ENCODE data around the gene GPC1.

GPC1 gene

GRCh38 chr2:240411261-240412160, 24.0 kb upstream of the GPC1 start:
- TF ChIP-seq GLIS3 (CRISPR knock-in tag; IDR thresholded peaks at IDR 0.05) (no peak), CSDC2 (CRISPR knock-in tag; IDR thresholded peaks at IDR 0.05) (no peak), ESRRG (CRISPR knock-in tag; IDR thresholded peaks at IDR 0.05) (no peak), ZNF565 (CRISPR knock-in tag; conservative IDR thresholded peaks at IDR 0.05; ENCODE audit: low read depth) (no peak), ARNTL (CRISPR knock-in tag; IDR thresholded peaks at IDR 0.05; ENCODE audit: borderline replicate concordance, low read depth) (no peak), ZNF70 (CRISPR knock-in tag; IDR thresholded peaks at IDR 0.05) (no peak), ISL1 (CRISPR knock-in tag; IDR thresholded peaks at IDR 0.05) (no peak), ZFP3 (CRISPR knock-in tag; IDR thresholded peaks at IDR 0.05) (no peak), ZFP30 (CRISPR knock-in tag; IDR thresholded peaks at IDR 0.05) (no peak), TCF4 (CRISPR knock-in tag; IDR thresholded peaks at IDR 0.05; ENCODE audit: borderline replicate concordance) (no peak)
- TF ChIP-seq, protein P1, sequence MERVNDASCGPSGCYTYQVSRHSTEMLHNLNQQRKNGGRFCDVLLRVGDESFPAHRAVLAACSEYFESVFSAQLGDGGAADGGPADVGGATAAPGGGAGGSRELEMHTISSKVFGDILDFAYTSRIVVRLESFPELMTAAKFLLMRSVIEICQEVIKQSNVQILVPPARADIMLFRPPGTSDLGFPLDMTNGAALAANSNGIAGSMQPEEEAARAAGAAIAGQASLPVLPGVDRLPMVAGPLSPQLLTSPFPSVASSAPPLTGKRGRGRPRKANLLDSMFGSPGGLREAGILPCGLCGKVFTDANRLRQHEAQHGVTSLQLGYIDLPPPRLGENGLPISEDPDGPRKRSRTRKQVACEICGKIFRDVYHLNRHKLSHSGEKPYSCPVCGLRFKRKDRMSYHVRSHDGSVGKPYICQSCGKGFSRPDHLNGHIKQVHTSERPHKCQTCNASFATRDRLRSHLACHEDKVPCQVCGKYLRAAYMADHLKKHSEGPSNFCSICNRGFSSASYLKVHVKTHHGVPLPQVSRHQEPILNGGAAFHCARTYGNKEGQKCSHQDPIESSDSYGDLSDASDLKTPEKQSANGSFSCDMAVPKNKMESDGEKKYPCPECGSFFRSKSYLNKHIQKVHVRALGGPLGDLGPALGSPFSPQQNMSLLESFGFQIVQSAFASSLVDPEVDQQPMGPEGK (CRISPR knock-in tag; IDR thresholded peaks at IDR 0.05; ENCODE audit: borderline replicate concordance), result no peak
- ATAC-seq, result no peak

DNA sequence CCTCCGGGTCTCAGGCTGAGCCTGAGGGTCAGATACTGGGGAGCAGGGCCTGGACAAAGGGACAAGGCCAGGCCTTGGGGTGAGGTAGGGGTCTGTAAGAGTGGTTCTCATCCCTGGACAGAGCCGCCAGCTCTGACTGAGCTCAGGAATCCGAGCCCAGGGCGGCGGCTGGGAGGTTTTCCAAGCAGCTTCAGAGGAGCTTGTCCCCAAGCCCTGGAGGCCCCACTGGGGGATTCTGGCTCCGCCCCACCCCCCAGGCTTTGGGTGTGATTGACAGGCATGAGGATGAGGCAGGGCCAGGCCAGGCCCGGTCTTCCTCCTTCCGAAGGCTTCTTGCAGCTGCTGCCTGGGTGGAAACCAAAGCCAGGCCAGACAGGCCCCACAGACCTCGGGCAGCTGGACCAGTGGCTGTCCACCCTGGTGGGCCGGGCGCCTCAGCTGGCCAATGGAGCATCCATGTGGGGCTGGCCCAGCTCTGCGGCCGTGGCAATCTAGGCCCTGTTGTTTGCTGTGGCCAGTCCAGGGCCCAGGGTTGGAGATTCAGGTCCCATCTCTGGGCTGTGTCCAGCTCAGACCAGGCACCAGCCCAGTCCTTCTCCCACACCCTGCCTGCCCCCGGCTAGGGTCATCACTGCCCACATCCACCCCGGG, 23.1 kb upstream of the GPC1 start:
- TF ChIP-seq, protein P2, sequence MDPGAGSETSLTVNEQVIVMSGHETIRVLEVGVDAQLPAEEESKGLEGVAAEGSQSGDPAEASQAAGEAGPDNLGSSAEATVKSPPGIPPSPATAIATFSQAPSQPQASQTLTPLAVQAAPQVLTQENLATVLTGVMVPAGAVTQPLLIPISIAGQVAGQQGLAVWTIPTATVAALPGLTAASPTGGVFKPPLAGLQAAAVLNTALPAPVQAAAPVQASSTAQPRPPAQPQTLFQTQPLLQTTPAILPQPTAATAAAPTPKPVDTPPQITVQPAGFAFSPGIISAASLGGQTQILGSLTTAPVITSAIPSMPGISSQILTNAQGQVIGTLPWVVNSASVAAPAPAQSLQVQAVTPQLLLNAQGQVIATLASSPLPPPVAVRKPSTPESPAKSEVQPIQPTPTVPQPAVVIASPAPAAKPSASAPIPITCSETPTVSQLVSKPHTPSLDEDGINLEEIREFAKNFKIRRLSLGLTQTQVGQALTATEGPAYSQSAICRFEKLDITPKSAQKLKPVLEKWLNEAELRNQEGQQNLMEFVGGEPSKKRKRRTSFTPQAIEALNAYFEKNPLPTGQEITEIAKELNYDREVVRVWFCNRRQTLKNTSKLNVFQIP (CRISPR knock-in tag; IDR thresholded peaks at IDR 0.05; ENCODE audit: borderline replicate concordance, low read depth), result no peak
- no peak for TF ChIP-seq GLIS3 (CRISPR knock-in tag; IDR thresholded peaks at IDR 0.05)
- no peak for TF ChIP-seq RARB (CRISPR knock-in tag; IDR thresholded peaks at IDR 0.05)
- TF ChIP-seq, protein P3, sequence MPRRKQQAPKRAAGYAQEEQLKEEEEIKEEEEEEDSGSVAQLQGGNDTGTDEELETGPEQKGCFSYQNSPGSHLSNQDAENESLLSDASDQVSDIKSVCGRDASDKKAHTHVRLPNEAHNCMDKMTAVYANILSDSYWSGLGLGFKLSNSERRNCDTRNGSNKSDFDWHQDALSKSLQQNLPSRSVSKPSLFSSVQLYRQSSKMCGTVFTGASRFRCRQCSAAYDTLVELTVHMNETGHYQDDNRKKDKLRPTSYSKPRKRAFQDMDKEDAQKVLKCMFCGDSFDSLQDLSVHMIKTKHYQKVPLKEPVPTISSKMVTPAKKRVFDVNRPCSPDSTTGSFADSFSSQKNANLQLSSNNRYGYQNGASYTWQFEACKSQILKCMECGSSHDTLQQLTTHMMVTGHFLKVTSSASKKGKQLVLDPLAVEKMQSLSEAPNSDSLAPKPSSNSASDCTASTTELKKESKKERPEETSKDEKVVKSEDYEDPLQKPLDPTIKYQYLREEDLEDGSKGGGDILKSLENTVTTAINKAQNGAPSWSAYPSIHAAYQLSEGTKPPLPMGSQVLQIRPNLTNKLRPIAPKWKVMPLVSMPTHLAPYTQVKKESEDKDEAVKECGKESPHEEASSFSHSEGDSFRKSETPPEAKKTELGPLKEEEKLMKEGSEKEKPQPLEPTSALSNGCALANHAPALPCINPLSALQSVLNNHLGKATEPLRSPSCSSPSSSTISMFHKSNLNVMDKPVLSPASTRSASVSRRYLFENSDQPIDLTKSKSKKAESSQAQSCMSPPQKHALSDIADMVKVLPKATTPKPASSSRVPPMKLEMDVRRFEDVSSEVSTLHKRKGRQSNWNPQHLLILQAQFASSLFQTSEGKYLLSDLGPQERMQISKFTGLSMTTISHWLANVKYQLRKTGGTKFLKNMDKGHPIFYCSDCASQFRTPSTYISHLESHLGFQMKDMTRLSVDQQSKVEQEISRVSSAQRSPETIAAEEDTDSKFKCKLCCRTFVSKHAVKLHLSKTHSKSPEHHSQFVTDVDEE (CRISPR knock-in tag; IDR thresholded peaks at IDR 0.05), result no peak
- no peak for TF ChIP-seq OSR1 (CRISPR knock-in tag; IDR thresholded peaks at IDR 0.05)
- TF ChIP-seq ZNF565 (CRISPR knock-in tag; conservative IDR thresholded peaks at IDR 0.05; ENCODE audit: low read depth), result no peak
- TF ChIP-seq PPARA (CRISPR knock-in tag; IDR thresholded peaks at IDR 0.05; ENCODE audit: borderline replicate concordance), result no peak
- no peak for TF ChIP-seq ESRRG (CRISPR knock-in tag; IDR thresholded peaks at IDR 0.05)
- TF ChIP-seq ARNTL (CRISPR knock-in tag; IDR thresholded peaks at IDR 0.05; ENCODE audit: borderline replicate concordance, low read depth), result no peak
- no peak for TF ChIP-seq ZNF70 (CRISPR knock-in tag; IDR thresholded peaks at IDR 0.05)
- TF ChIP-seq ZC3H10 (CRISPR knock-in tag; IDR thresholded peaks at IDR 0.05), result no peak
- no peak for ATAC-seq

- no peak for ATAC-seq
- TF ChIP-seq ARNTL (CRISPR knock-in tag; IDR thresholded peaks at IDR 0.05; ENCODE audit: borderline replicate concordance, low read depth) (no peak), GLIS3 (CRISPR knock-in tag; IDR thresholded peaks at IDR 0.05) (no peak), ZNF565 (CRISPR knock-in tag; conservative IDR thresholded peaks at IDR 0.05; ENCODE audit: low read depth) (no peak), BACH2 (CRISPR knock-in tag; IDR thresholded peaks at IDR 0.05; ENCODE audit: borderline replicate concordance) (no peak)
- TF ChIP-seq, protein P3 (CRISPR knock-in tag; IDR thresholded peaks at IDR 0.05), result no peak
- TF ChIP-seq, protein P2 (CRISPR knock-in tag; IDR thresholded peaks at IDR 0.05; ENCODE audit: borderline replicate concordance, low read depth), result no peak
- TF ChIP-seq, protein P4, sequence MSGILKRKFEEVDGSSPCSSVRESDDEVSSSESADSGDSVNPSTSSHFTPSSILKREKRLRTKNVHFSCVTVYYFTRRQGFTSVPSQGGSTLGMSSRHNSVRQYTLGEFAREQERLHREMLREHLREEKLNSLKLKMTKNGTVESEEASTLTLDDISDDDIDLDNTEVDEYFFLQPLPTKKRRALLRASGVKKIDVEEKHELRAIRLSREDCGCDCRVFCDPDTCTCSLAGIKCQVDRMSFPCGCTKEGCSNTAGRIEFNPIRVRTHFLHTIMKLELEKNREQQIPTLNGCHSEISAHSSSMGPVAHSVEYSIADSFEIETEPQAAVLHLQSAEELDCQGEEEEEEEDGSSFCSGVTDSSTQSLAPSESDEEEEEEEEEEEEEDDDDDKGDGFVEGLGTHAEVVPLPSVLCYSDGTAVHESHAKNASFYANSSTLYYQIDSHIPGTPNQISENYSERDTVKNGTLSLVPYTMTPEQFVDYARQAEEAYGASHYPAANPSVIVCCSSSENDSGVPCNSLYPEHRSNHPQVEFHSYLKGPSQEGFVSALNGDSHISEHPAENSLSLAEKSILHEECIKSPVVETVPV (CRISPR knock-in tag; IDR thresholded peaks at IDR 0.05), result no peak
These were observed 22.3 kb upstream of the GPC1 start for GRCh38 chr2:240412975-240413812.
